OCI-M1 (cell line): ENCODE data around the gene SLC16A5.
"Not testable (repeated sequence)": the region's sequence is repeated elsewhere in the genome, so short reads cannot be mapped to it uniquely, and the experiment has no call there.

Source experiments
- DNase-seq: peaks from one replicate; lab custom pipeline; 2025; lab: John Stamatoyannopoulos, UW

The SLC16A5 gene

GRCh38 chr17:75064460-75064859 lies 23.3 kb upstream of the SLC16A5 start:
- no peak for DNase-seq

- DNase-seq = no peak
These were observed 22.7 kb upstream of the SLC16A5 start for GRCh38 chr17:75064867-75065561.

GRCh38 chr17:75065562-75066151 lies 22.1 kb upstream of the SLC16A5 start:
- no peak for DNase-seq

- no peak for DNase-seq
These were observed 19.9 kb upstream of the SLC16A5 start for GRCh38 chr17:75067856-75068255.

- DNase-seq = no peak
These were observed 19.0 kb upstream of the SLC16A5 start for GRCh38 chr17:75068750-75069149.

GRCh38 chr17:75069783-75070182 lies 18.0 kb upstream of the SLC16A5 start:
- DNase-seq = peak; percentile 56

GRCh38 chr17:75071478-75072271 lies 16.1 kb upstream of the SLC16A5 start:
- peak; percentile 45 for DNase-seq

- DNase-seq = not testable (repeated sequence)
These were observed 14.8 kb upstream of the SLC16A5 start for GRCh38 chr17:75072909-75073308.

- no peak for DNase-seq
These were observed 14.1 kb upstream of the SLC16A5 start for GRCh38 chr17:75073618-75074047.

- DNase-seq = peak; percentile 15
These were observed 13.2 kb upstream of the SLC16A5 start for GRCh38 chr17:75074532-75074931.

GRCh38 chr17:75075597-75076336 lies 12.0 kb upstream of the SLC16A5 start:
- no peak for DNase-seq

- no peak for DNase-seq
These were observed 10.7 kb upstream of the SLC16A5 start for GRCh38 chr17:75077072-75077495.

- peak; percentile 46 for DNase-seq
These were observed 10.1 kb upstream of the SLC16A5 start for GRCh38 chr17:75077496-75078283.

GRCh38 chr17:75078284-75079022 lies 9.3 kb upstream of the SLC16A5 start:
- no peak for DNase-seq

GRCh38 chr17:75079023-75079373 lies 8.8 kb upstream of the SLC16A5 start:
- DNase-seq = no peak

GRCh38 chr17:75081611-75082540 lies 5.9 kb upstream of the SLC16A5 start:
- no peak for DNase-seq

- no peak for DNase-seq
These were observed 5.1 kb upstream of the SLC16A5 start for GRCh38 chr17:75082683-75083082.

GRCh38 chr17:75084039-75084660 lies 3.6 kb upstream of the SLC16A5 start:
- DNase-seq = peak; percentile 14

GRCh38 chr17:75086496-75087181 lies 1.1 kb upstream of the SLC16A5 start:
- no peak for DNase-seq
